Measurements from ENCODE around the gene TM4SF18.
"Not testable (repeated sequence)": the region's sequence is repeated elsewhere in the genome, so short reads cannot be mapped to it uniquely, and the experiment has no call there.

The TM4SF18 gene, protein sequence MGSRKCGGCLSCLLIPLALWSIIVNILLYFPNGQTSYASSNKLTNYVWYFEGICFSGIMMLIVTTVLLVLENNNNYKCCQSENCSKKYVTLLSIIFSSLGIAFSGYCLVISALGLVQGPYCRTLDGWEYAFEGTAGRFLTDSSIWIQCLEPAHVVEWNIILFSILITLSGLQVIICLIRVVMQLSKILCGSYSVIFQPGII

GRCh38 chr3:149333176-149333859 is at the start of gene TM4SF18:
Gene TM4SF18, minus strand, starts transcription at chr3:149333636. Its CDS starts 254 bp downstream, at chr3:149333382.
- no peak for DNase-seq (ENCODE audit: low spot score)

GRCh38 chr3:149382518-149382917 is 49.1 kb upstream of the TM4SF18 start:
- DNase-seq (ENCODE audit: low spot score): no peak

DNA sequence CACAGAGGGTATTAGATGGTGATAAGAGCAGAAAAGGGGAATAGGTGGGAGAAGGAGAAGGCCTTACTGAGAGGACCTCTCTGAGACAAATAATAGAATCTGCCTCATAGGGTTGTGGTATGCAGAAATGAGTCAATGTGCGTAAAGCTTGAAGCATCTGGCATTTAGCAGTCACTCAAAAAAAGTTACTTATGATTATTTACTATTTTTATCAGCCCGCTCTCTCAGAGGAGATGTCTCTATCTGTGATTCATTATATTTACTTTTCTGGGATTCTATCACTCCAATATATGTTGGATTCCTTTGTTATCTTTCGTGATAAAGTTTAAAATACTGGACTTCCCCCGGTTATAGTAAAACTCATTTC is 48.6 kb upstream of the TM4SF18 start:
- peak; percentile 34 for DNase-seq (ENCODE audit: low spot score)

- DNase-seq (ENCODE audit: low spot score): no peak
Observed at GRCh38 chr3:149381173-149382100, 48.0 kb upstream of the TM4SF18 start.

GRCh38 chr3:149380220-149380619 is 46.8 kb upstream of the TM4SF18 start:
- DNase-seq (ENCODE audit: low spot score): not testable (repeated sequence)

GRCh38 chr3:149378478-149379309 is 45.3 kb upstream of the TM4SF18 start:
- DNase-seq (ENCODE audit: low spot score): no peak

GRCh38 chr3:149377408-149378364 is 44.2 kb upstream of the TM4SF18 start, which contains the start of gene TM4SF1:
Gene TM4SF1, minus strand, starts transcription at chr3:149377649. Its CDS starts 102 bp downstream, at chr3:149377547.
- peak; percentile 88 for DNase-seq (ENCODE audit: low spot score)

GRCh38 chr3:149376718-149377407 is 43.4 kb upstream of the TM4SF18 start:
- no peak for DNase-seq (ENCODE audit: low spot score)

- DNase-seq (ENCODE audit: low spot score): no peak
Observed at GRCh38 chr3:149375501-149376196, 42.2 kb upstream of the TM4SF18 start.

GRCh38 chr3:149374793-149375500 is 41.5 kb upstream of the TM4SF18 start:
- no peak for DNase-seq (ENCODE audit: low spot score)

DNA sequence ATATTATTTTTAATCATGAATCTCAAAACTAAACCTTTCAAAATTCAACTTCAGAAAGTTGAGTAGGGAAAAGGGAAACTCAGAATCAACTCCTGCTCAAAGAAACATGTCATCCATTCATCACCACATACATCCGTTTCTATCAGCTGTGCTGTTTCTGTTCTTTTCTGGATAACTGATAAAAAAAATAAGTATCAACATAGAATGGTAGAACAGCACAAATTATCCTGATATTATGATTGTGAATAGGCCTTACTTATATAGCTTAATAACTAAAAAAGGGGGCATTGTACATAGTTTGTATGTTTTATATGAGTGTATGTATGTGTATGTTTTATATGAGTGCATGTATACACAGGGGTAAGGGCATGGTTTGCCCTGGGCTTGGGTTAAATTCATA is 41.0 kb upstream of the TM4SF18 start:
- DNase-seq (ENCODE audit: low spot score): no peak

DNA sequence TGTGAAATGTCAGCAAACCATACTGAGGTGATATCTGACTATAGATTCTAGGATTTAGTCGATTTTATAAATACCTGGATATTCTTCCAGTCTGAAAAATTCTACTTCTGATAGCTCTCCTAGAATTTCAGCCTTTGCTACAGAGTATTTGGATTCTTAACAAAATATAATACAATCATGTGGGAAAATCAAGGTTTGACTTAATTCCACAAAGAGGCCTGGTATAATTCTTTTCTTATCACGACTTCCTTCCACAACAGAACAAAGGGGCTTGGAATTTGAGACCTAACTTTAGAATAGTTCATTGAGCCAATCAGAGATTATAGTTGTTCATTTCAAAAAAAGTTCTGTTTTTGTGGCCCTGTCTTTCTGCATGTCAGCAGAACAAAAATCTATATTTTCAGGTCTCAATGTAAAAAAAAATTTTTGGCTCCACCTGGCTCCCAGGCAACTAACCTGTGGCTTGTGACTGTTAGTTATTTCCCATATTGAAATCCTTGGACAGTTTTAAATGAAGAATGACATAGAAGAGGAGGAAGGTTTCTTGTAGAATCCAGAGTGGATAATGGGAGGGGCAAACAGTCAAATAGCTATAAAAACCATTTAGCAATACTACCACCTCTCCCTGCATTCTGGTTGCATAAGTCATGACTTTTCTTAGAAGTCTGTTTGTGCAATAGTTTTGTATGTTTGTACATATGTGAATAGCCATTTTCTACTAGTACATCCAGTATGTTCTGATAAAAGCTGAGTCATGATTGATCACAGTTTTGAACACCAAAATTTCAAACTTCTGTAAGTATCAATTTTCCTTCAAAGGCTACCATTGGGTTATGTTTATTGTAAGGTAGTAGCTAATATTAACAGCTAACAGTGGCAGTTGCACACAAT is 40.0 kb upstream of the TM4SF18 start:
- peak; percentile 71 for DNase-seq (ENCODE audit: low spot score)

DNA sequence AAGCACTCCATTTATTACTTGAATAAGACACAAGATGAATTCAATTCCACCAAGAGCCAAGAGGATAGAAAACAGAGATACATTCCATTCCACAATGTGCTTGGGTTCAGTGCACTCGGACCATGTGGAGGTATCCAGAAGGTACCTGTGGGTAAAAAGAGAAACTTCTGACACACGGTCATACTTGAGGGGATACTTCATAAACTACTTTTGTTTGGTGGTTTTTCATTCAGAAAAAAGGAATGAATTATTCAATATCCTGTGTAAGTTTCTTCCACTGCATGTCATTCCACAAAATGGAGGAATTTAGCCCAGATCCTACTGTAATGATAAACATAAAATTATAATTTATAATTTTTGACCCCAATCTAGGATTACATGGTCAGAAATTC is 38.3 kb upstream of the TM4SF18 start:
- no peak for DNase-seq (ENCODE audit: low spot score)

DNA sequence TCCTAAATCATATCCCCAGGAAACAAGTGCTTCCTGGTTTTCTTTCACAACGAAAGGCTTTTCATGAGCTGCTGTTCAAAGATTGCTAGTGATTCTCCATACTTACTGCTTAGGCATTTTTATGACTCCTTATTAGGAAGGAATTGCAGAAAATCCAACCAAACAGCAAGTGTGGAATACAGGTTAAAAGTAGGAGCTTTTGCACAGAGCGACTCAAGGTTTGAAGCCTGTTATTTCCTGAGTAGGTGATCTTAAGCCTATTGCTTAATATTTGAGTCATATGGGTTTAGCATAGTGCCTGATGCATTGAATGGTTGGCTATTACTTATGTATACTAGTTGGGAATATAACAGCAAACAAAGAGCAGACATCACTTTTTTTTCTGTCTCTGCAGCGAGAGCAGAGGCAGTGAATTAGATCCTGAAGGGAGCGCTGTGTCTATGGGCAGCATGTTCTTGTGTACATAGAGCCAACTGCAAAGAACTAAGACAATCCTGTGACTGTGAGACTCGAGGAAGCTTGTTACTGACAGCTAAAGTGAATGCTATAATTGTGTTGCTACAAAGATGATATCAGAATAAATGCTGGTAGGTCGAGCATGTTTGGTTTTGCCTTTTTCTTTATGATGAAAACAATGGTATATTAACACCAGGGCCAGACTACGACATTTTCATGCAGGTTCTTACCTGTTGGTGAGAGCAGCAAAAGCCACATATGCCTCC is 37.7 kb upstream of the TM4SF18 start:
- peak; percentile 27 for DNase-seq (ENCODE audit: low spot score)

GRCh38 chr3:149369991-149370866 is 36.8 kb upstream of the TM4SF18 start:
- DNase-seq (ENCODE audit: low spot score): no peak
